NCI-H82 (cell line): ENCODE results near the gene ZDHHC12.

Experiments used
- DNase-seq: peaks from one replicate; lab custom pipeline; 2025; lab: John Stamatoyannopoulos, UW

Gene ZDHHC12

GRCh38 chr9:128729766-128730517 is 6.0 kb upstream of the ZDHHC12 start:
- no peak for DNase-seq

DNA sequence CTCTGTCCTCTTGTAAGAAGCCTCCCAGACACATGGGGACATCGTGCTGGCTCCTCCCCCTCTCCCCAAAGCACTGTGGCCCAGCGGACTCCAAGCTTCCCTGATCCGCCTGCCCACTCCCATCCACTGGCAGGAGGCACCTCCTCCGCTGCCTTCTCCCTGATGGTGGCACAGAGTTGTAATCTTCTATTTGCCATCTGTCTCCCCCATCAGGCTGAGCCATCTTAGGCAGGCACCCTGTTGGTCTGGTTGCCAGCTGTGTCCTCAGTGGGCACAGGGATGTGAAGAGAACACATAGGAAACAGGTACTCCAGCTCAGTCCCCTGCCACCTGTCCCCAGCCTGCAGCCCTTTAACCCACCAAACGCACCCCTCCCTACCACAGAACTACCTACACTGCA is 5.4 kb upstream of the ZDHHC12 start:
- peak; percentile 29 for DNase-seq

DNA sequence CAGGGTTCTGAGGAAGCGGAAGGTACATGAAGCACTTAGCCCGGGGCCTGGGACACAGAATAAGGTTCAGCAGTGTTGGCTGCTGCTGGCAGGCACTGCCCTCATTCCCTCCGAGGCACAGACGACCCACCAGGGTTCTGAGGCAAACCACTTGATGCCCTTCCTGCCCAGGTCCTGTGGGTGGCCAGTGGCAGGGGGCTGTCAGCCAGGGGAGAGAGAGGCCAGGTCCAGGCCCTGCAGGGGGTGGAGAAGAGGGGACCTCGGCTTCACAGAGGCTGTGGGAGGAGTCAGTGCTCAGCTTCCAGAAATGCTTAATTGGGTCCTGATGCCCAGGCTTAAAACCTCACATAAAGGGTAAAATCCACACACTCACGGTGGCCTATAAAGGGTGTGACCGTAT is 4.4 kb upstream of the ZDHHC12 start:
- no peak for DNase-seq

GRCh38 chr9:128727640-128728248 is 3.8 kb upstream of the ZDHHC12 start:
- no peak for DNase-seq

- DNase-seq, result peak; percentile 99
These were observed 851 bp upstream of the ZDHHC12 start for GRCh38 chr9:128724744-128725211.

GRCh38 chr9:128723352-128723865 is 518 bp downstream of the ZDHHC12 start:
- no peak for DNase-seq

DNA sequence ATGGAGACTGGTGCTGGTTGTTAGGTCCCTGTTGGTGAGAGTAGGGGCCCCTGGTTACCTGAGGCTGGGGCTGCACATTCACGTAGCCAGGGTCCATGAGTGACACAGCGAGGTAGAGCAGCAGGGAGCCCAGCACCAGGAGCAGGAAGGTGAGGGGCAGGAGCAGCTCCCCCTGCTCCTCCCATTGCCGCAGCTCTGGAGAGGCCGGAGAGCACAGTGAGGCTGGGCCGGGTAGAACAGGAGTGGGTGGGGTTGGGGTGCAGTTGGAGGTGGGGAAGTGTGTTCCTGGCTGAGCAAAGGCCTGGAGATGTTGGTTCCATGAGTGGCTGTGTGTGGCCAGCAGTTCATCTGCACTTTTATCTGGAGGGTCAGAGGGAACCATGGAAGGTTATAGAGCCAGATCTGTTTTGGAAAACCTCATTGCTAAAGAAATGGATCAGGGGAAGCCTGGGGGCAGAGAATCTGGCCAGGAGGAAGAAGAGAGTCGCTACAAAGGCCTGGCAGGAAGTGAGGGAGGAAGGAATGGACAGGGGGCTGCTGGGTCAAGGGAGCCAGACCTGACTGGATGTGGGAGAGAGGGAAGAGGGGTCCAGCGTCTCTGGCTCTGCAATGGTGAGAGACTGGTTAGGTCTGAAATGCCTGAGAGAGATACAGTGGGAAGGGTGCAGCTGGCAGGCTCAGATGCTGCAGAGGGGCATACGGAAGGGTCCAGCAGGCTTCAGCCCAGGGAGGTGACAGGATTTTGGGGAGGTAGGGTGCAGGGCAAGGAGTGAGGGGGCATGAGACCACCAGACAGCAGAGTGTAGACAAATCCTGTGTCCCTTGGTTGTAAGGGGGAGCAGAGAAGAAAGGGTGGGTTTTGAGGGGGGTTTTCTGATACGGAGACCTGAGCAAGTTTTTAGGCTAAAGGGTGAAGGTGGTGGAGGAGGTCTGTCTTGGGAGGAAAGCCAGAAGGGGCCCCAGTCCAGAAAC is 1.3 kb downstream of the ZDHHC12 start:
- DNase-seq, result no peak

DNA sequence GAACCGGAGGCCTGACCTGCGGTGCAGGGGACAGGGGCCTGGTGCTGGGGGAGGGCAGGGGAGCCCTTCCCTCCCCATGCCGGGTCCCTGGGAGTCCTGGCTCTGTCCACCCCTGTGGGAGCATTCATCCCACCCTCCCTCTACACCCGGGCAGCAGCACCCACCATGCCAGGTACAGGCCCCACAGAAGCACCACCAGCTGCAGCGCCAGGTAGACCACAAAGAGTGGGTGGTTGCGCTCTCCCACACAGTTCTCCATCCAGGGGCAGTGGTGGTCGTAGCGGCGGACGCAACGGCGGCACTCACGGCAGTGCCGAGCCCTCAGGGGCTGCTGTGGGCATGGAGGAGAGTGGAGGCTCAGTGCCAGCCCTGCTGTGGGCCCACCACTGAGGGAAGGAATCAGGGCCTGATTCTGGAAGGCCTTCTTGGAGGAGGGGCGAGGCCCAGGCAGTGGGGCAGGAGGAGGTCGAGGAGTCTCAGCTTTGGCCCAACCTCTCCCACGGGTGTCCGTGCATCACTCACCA is 2.4 kb downstream of the ZDHHC12 start:
- DNase-seq, result no peak

- no peak for DNase-seq
These were observed 3.0 kb downstream of the ZDHHC12 start for GRCh38 chr9:128720841-128721486.

DNA sequence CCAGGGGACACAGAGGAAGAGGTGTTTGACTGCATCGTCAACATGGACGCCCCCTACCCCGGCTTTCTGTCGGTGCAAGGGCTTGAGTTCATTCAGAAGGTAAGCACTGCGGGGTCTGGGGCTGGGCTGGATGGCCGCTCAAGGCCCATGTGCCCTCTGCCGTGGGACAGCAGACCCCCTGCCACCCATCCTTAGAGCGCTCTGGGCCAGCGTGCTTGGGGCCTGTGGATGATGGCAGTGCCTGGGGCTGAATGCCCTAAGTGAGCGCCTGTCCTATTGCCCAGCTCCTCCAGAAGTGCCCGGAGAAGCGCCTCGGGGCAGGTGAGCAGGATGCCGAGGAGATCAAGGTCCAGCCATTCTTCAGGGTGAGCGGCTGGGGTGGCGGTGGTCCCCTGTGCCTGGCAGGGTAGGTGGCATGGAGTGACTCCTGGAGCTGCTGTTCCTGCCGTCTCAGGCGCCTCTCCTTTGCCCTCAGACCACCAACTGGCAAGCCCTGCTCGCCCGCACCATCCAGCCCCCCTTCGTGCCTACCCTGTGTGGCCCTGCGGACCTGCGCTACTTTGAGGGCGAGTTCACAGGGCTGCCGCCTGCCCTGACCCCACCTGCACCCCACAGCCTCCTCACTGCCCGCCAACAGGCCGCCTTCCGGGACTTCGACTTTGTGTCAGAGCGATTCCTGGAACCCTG is 3.9 kb downstream of the ZDHHC12 start:
- DNase-seq, result no peak

- DNase-seq, result no peak
These were observed 5.5 kb downstream of the ZDHHC12 start for GRCh38 chr9:128718475-128718874.

- DNase-seq, result no peak
These were observed 5.9 kb downstream of the ZDHHC12 start for GRCh38 chr9:128718047-128718446.

- DNase-seq, result no peak
These were observed 7.2 kb downstream of the ZDHHC12 start for GRCh38 chr9:128716581-128717254.

- no peak for DNase-seq
These were observed 8.5 kb downstream of the ZDHHC12 start for GRCh38 chr9:128715436-128715750.

DNA sequence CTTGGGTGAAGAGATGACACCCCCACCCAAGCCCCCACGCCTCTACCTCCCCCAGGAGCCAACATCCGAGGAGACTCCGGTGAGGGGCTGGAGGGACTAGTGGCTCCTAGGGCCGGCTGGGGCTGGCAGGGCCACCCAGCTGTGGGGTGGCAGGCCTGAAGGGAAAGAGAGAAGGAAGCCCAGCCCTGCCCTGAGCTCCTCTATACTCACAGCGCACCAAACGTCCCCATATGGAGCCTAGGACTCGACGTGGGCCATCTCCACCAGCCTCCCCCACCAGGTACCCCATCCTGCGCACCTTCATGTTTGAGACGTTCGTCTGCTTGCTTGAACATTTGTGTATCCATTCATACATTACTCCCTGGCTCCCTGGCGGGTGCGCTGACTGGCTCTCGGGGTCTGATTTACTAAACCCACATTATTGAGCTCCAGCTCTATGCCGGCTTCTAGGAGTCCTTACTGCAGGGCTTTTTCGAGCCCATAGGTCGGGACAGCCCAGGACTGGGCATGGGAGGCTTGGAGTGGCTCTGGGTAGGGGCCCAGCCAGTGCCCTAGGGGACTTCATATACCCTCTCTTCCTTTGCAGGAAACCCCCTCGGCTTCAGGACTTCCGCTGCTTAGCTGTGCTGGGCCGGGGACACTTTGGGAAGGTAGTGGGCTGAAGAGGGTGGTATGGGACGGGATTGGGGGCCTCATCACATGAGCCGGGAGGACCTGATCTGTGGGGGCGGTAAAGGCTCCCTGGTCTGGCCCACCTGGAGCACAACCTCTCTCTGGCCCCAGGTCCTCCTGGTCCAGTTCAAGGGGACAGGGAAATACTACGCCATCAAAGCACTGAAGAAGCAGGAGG is 9.1 kb downstream of the ZDHHC12 start:
- DNase-seq, result no peak

GRCh38 chr9:128713941-128714573 is 9.9 kb downstream of the ZDHHC12 start:
- no peak for DNase-seq

DNA sequence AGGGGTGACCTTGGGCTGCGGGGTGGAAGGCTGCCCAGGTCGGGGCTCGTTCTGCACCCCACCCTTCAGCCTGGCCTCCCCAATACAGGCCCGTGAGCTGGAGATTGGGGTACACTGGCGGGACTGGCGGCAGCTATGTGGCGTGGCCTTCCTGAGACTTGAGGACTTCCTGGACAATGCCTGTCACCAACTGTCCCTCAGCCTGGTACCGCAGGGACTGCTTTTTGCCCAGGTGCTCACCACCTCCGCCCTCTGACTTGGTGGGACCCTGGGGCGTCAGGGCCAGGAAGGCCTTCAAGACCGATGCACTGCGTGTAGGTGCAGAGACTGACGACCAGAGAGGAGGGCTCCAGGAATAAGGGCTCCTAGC is 10.5 kb downstream of the ZDHHC12 start:
- DNase-seq, result no peak

- DNase-seq, result no peak
These were observed 11.2 kb downstream of the ZDHHC12 start for GRCh38 chr9:128712451-128713410.
